ENCODE data around the gene ARID1B. TPM values are rescaled to one million over a fixed set of nuclear protein-coding genes. Genes with fewer than 3 reads are reported as not detected.

ARID1B gene
- total RNA-seq, 4 donors from 2014 or later, result 25.2 to 103 (median 59.5) TPM

DNA sequence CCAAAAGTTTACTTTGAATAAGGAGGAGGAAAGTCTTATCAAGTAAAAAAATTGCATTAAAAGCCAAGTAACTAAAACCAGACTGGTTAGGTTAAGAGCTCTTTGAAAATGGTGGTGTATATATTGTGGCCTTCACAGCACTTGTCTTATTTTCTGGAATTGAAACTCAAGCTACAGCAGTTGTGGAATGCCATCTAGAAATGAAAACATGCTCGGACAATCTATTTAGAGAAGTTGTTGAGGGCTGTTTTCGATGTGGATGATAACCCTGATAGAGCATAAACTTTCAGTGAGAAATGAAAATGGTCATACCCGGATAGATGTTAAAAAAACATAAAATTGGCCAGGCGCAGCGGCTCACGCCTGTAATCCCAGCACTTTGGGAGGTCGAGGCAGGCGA, 47.0 kb downstream of the ARID1B start:
- H3K4me3 ChIP-seq, result no peak overlapping the region
- H3K36me3 ChIP-seq, result peaks cover 0 to 2% (median under 1%) of the 10 kb centered on the region in 3 donors
- H3K4me1 ChIP-seq, result peaks cover 29 to 79% (median 30%) of the 10 kb centered on the region in 3 donors
- H3K9me3 ChIP-seq, result no peaks in the 10 kb centered on the region
- no peak overlapping the region for H3K27ac ChIP-seq
- DNase-seq, result no peak
- WGBS, 2 donors, result 71 to 83% methylated on average over 8 of the region's 8 CpGs
- TF ChIP-seq, protein P1, sequence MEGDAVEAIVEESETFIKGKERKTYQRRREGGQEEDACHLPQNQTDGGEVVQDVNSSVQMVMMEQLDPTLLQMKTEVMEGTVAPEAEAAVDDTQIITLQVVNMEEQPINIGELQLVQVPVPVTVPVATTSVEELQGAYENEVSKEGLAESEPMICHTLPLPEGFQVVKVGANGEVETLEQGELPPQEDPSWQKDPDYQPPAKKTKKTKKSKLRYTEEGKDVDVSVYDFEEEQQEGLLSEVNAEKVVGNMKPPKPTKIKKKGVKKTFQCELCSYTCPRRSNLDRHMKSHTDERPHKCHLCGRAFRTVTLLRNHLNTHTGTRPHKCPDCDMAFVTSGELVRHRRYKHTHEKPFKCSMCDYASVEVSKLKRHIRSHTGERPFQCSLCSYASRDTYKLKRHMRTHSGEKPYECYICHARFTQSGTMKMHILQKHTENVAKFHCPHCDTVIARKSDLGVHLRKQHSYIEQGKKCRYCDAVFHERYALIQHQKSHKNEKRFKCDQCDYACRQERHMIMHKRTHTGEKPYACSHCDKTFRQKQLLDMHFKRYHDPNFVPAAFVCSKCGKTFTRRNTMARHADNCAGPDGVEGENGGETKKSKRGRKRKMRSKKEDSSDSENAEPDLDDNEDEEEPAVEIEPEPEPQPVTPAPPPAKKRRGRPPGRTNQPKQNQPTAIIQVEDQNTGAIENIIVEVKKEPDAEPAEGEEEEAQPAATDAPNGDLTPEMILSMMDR (IDR thresholded peaks at IDR 0.05), result no peak
- TF ChIP-seq POLR2A (IDR thresholded peaks at IDR 0.05), result no peak
- intact Hi-C loops (cut with DNase I), result no loop called here
- H3K27me3 ChIP-seq, result no peaks in the 10 kb centered on the region

DNA sequence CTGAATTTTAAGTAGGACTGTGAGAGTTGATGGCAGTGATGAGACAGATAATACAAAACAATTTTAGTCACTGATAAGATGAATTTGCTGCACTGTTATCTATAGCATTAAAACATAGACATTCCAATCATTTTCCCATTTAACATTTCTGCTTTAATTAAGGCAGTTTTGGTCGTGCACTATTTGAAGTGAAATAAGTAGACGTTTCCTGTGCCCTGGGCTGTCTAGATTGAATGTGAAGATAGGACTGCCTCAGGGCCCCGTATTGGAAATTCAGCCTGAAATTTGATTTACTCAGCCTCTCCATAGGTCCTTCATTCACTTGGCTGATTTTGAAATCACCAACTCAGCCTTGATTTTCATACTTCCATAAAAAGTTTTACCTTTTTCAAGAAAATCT, 48.3 kb downstream of the ARID1B start:
- WGBS, 2 donors, result 10 to 18% methylated on average over 3 of the region's 3 CpGs
- peaks cover 0 to 15% (median 3%) of the 10 kb centered on the region in 3 donors for H3K36me3 ChIP-seq
- no peak overlapping the region for H3K27ac ChIP-seq
- TF ChIP-seq, protein P1 (IDR thresholded peaks at IDR 0.05), result no peak
- no peak for TF ChIP-seq POLR2A (IDR thresholded peaks at IDR 0.05)
- intact Hi-C loops (cut with DNase I), result no loop called here
- no peak for DNase-seq
- H3K27me3 ChIP-seq, result no peaks in the 10 kb centered on the region
- no peak overlapping the region for H3K4me3 ChIP-seq
- no peaks in the 10 kb centered on the region for H3K9me3 ChIP-seq
- H3K4me1 ChIP-seq, result peaks cover 23 to 69% (median 27%) of the 10 kb centered on the region in 3 donors

DNA sequence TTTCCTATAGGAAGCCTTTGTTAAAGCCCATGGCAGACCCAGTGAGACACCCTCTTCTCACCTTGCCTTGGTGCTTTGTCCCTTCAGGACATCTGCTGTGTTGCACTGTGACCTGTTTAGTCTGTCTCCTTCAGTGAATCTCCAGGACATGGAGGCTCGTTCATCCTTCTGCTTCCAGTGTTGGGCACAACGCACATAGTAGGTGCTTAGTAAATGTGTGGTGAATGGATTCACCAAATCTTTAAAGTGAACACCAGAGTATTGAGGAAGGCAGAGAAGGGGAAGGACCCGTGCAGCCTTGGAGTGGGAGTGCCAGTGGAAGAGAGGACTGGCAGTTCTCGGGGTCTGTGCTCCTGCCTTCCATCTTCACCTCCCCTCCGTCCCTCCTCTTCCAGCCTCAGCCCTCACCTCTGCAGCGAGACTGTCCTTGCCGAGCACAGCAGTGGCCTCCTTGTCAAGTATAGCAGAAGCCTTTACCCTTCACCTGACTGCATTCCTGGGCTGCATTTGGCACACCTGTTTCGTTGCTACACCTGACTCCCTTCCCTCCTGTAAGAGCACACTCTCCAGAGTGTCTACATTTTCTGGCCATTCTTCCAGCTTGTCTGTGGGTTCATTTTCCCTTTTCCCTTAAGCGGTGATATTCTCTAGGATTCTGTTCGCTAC, 49.2 kb downstream of the ARID1B start:
- no peak for TF ChIP-seq POLR2A (IDR thresholded peaks at IDR 0.05)
- TF ChIP-seq, protein P1 (IDR thresholded peaks at IDR 0.05), result no peak
- no peak overlapping the region for H3K4me3 ChIP-seq
- 87 to 90% methylated on average over 9 to 10 of the region's 10 CpGs for WGBS, 2 donors
- intact Hi-C loops (cut with DNase I), result no loop called here
- DNase-seq, result no peak
- peaks cover 0 to 23% (median 3%) of the 10 kb centered on the region in 3 donors for H3K36me3 ChIP-seq
- no peaks in the 10 kb centered on the region for H3K27me3 ChIP-seq
- H3K4me1 ChIP-seq, result peaks cover 23 to 69% (median 27%) of the 10 kb centered on the region in 3 donors
- H3K27ac ChIP-seq, result peak overlapping the region in 2 of 4 donors; percentile 76 to 83
- H3K9me3 ChIP-seq, result no peaks in the 10 kb centered on the region

DNA sequence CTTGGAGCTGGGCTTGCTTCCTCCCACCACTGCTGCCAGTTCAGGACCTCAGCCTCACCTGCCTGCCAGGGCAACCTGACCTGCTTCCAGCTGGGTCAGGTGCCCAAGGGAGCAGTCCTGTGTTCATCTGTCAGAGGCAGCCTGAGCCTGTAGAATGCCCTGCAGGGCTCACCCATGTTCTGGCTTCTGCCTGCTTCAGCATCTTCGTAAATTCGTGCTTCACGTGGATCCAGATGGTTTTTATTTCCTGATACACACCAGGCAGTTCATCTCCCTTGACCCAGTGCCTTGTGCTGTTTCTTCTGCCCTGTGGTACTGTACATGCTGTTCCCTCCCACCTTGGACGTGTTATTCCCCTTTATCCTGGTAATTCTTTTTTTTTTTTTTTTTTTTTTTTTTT, 50.2 kb downstream of the ARID1B start:
- Histone ChIP-seq H3K27me3 (no peaks in the 10 kb centered on the region), H3K4me1 (peaks cover 23 to 63% (median 25%) of the 10 kb centered on the region in 3 donors), H3K36me3 (peaks cover 0 to 23% (median 3%) of the 10 kb centered on the region in 3 donors), H3K4me3 (no peak overlapping the region), H3K9me3 (no peaks in the 10 kb centered on the region), H3K27ac (peak overlapping the region; percentile 27 to 83 (median 68))
- intact Hi-C loops (cut with DNase I), result no loop called here
- WGBS, 2 donors, result 25 to 44% methylated on average over 4 of the region's 4 CpGs
- TF ChIP-seq, protein P1 (IDR thresholded peaks at IDR 0.05), result no peak
- no peak for TF ChIP-seq POLR2A (IDR thresholded peaks at IDR 0.05)
- no peak for DNase-seq

DNA sequence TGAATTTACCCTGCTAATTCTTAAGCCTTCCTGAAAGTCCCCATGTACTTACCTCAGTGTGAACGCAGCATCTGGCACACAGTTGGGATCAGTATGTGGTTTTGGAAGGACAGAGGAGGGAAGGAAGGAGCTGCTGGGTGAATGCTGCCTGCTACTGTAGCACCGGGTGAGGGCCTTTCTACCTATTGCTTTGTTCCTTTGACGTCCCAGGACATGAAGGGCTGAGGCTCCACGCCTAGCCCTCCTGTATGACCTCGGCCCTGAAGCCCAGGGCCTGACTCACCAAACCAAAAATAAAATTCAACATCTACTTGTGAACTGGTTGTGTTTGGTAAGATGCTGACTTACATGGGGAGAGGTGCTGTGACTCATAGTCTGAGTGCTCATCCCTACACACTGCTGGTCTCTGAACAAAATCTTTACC, 51.1 kb downstream of the ARID1B start:
- intact Hi-C loops (cut with DNase I), result no loop called here
- Histone ChIP-seq H3K9me3 (no peaks in the 10 kb centered on the region), H3K27ac (peak overlapping the region; percentile 51 to 83 (median 78)), H3K4me1 (peaks cover 19 to 63% (median 24%) of the 10 kb centered on the region in 3 donors), H3K4me3 (no peak overlapping the region), H3K27me3 (no peaks in the 10 kb centered on the region), H3K36me3 (peaks cover 0 to 23% (median 3%) of the 10 kb centered on the region in 3 donors)
- 10 to 15% methylated on average over 3 to 5 of the region's 5 CpGs for WGBS, 2 donors
- DNase-seq, result no peak
- no peak for TF ChIP-seq POLR2A (IDR thresholded peaks at IDR 0.05)
- TF ChIP-seq, protein P1 (IDR thresholded peaks at IDR 0.05), result no peak
